ENCODE data around the gene KRT85.

KRT85 gene

DNA sequence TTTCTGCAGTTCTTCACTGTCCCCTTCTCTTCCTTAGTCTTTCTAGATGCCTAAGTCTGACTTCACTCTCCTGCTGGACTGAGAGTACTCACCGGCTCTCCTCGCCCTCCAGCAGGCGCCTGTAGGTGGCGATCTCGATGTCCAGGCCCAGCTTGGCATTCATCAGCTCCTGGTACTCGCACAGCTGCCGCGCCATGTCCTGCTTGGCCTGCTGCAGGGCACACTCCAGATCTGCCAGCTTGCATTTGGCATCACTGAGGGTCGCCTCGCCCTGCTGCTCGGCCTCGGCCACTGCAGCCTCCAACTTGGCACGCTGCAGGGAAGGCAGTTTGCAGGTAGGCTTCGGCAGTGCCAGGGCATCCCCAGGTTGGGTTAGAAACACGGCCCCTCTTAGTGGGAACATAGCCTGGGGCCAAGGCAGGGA lies 13.0 kb upstream of the KRT85 start:
- Histone ChIP-seq H4K20me1 (ENCODE audit: low read depth, low read length) (no peaks in the 10 kb centered on the region), H3K27ac (ENCODE audit: low read depth, low read length) (no peak overlapping the region), H3K9me3 (ENCODE audit: insufficient read depth, low read length) (no peaks in the 10 kb centered on the region), H3K4me2 (ENCODE audit: low read depth, low read length, poor library complexity, severe bottlenecking) (no peak overlapping the region), H3K36me3 (ENCODE audit: low read length) (no peaks in the 10 kb centered on the region), H3K27me3 (ENCODE audit: low read length) (no peaks in the 10 kb centered on the region), H3K4me3 (ENCODE audit: insufficient read depth, low read length, poor library complexity, severe bottlenecking) (no peak overlapping the region), H3K9me2 (replicated peaks; ENCODE audit: insufficient read depth, low read length) (no peaks in the 10 kb centered on the region), H3F3A (ENCODE audit: insufficient read depth) (no peaks in the 10 kb centered on the region), H3K79me2 (ENCODE audit: insufficient read depth, low read length) (no peaks in the 10 kb centered on the region), H2AFZ (ENCODE audit: low read depth, low read length, severe bottlenecking) (no peak overlapping the region), H3K9ac (ENCODE audit: low read length) (no peak overlapping the region)
- no peak for TF ChIP-seq EZH2phosphoT487 (conservative IDR thresholded peaks at IDR 0.05; ENCODE audit: low read length)
- TF ChIP-seq, protein P1, sequence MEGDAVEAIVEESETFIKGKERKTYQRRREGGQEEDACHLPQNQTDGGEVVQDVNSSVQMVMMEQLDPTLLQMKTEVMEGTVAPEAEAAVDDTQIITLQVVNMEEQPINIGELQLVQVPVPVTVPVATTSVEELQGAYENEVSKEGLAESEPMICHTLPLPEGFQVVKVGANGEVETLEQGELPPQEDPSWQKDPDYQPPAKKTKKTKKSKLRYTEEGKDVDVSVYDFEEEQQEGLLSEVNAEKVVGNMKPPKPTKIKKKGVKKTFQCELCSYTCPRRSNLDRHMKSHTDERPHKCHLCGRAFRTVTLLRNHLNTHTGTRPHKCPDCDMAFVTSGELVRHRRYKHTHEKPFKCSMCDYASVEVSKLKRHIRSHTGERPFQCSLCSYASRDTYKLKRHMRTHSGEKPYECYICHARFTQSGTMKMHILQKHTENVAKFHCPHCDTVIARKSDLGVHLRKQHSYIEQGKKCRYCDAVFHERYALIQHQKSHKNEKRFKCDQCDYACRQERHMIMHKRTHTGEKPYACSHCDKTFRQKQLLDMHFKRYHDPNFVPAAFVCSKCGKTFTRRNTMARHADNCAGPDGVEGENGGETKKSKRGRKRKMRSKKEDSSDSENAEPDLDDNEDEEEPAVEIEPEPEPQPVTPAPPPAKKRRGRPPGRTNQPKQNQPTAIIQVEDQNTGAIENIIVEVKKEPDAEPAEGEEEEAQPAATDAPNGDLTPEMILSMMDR (IDR thresholded peaks at IDR 0.05; ENCODE audit: insufficient read depth, low read length, poor library complexity, severe bottlenecking), result peak; percentile 27

DNA sequence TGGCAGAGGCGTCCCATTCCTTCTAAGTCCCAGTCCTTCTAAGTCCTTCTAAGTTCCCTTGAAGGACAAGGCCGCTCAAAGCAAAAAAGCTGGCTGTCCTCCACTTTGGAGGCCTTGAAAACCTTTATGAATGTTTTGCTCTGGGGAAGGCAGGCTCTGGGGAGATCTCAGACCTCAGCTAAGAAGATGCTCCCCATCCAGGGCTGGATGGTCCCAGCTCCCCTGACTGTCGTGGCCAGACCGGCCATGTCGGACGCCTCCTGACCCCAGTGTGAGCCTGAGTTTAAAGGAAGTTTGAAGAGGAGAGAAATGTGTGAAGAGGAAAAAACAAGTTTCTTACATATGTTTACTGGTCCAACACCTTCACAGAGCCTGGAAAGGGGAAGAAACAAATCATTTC lies 12.3 kb upstream of the KRT85 start:
- Histone ChIP-seq H4K20me1 (ENCODE audit: low read depth, low read length) (no peaks in the 10 kb centered on the region), H3K9me2 (replicated peaks; ENCODE audit: insufficient read depth, low read length) (no peaks in the 10 kb centered on the region), H3K4me3 (ENCODE audit: insufficient read depth, low read length, poor library complexity, severe bottlenecking) (no peak overlapping the region), H3F3A (ENCODE audit: insufficient read depth) (no peaks in the 10 kb centered on the region), H2AFZ (ENCODE audit: low read depth, low read length, severe bottlenecking) (no peak overlapping the region), H3K36me3 (ENCODE audit: low read length) (no peaks in the 10 kb centered on the region), H3K27ac (ENCODE audit: low read depth, low read length) (no peak overlapping the region), H3K79me2 (ENCODE audit: insufficient read depth, low read length) (no peaks in the 10 kb centered on the region), H3K27me3 (ENCODE audit: low read length) (no peaks in the 10 kb centered on the region), H3K9me3 (ENCODE audit: insufficient read depth, low read length) (no peaks in the 10 kb centered on the region), H3K9ac (ENCODE audit: low read length) (no peak overlapping the region), H3K4me2 (ENCODE audit: low read depth, low read length, poor library complexity, severe bottlenecking) (no peak overlapping the region)
- TF ChIP-seq EZH2phosphoT487 (conservative IDR thresholded peaks at IDR 0.05; ENCODE audit: low read length), result no peak
- TF ChIP-seq, protein P1 (IDR thresholded peaks at IDR 0.05; ENCODE audit: insufficient read depth, low read length, poor library complexity, severe bottlenecking), result no peak

DNA sequence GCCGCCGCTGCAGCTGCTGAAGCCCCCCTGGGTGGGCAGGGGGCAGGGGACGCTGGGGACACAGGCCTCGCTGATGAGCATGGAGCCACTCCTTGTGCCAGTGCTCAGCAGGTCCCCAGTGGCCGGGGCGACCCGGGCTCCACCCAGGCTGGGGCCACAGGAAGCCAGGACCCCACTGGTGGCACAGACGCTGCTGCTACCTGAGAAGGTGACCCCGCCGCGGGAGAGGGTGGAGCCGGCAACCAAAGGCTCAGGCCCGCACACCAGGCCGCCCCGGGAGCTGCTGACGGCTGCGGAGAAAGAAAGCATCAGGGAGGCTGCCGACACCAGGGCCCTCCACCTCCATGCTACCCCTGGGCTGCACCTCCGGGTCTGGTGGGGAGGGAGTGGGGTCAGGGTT lies 10.8 kb upstream of the KRT85 start:
- Histone ChIP-seq H3K9me3 (ENCODE audit: insufficient read depth, low read length) (no peaks in the 10 kb centered on the region), H3K4me3 (ENCODE audit: insufficient read depth, low read length, poor library complexity, severe bottlenecking) (no peak overlapping the region), H3K27me3 (ENCODE audit: low read length) (no peaks in the 10 kb centered on the region), H3K79me2 (ENCODE audit: insufficient read depth, low read length) (no peaks in the 10 kb centered on the region), H4K20me1 (ENCODE audit: low read depth, low read length) (no peaks in the 10 kb centered on the region), H3K36me3 (ENCODE audit: low read length) (no peaks in the 10 kb centered on the region), H3K4me2 (ENCODE audit: low read depth, low read length, poor library complexity, severe bottlenecking) (no peak overlapping the region), H3F3A (ENCODE audit: insufficient read depth) (no peaks in the 10 kb centered on the region), H3K9ac (ENCODE audit: low read length) (no peak overlapping the region), H3K27ac (ENCODE audit: low read depth, low read length) (no peak overlapping the region), H2AFZ (ENCODE audit: low read depth, low read length, severe bottlenecking) (no peak overlapping the region), H3K9me2 (replicated peaks; ENCODE audit: insufficient read depth, low read length) (no peaks in the 10 kb centered on the region)
- TF ChIP-seq EZH2phosphoT487 (conservative IDR thresholded peaks at IDR 0.05; ENCODE audit: low read length), result no peak
- TF ChIP-seq, protein P1 (IDR thresholded peaks at IDR 0.05; ENCODE audit: insufficient read depth, low read length, poor library complexity, severe bottlenecking), result no peak
